ENCODE data around the gene TYMS. TPM values are rescaled to one million over a fixed set of nuclear protein-coding genes. Genes with fewer than 3 reads are reported as not detected.

Gene TYMS
- total RNA-seq, 1 experiment from 2014 or later = 140 TPM

GRCh38 chr18:658001-658946 lies 821 bp downstream of the TYMS start:
- H4K20me1 ChIP-seq (ENCODE audit: control insufficient read depth, insufficient read depth, insufficient read length) = no peaks in the 10 kb centered on the region
- H2BK20ac ChIP-seq (ENCODE audit: low read depth, low read length, poor library complexity, severe bottlenecking) = no peak overlapping the region
- peak overlapping the region; percentile 80 for H3K9ac ChIP-seq (ENCODE audit: extremely low read depth, insufficient read length, low read length)
- WGBS (ENCODE audit: extremely low coverage, insufficient read length, low lambda C conversion rate) = no CpG with 5 or more reads among the region's 72 CpGs
- peak; percentile 92 for DNase-seq
- H2BK120ac ChIP-seq (ENCODE audit: low read depth, low read length, poor library complexity, severe bottlenecking) = no peak overlapping the region
- TF ChIP-seq CTCF (conservative IDR thresholded peaks at IDR 0.05) = 0 out of 3 replicates have a peak, but pooled peaks have one; percentile 6
- no peak overlapping the region for H4K8ac ChIP-seq (replicated peaks; ENCODE audit: insufficient read length, low read depth, low read length)
- H3K27me3 Mint-ChIP-seq (ENCODE audit: low read depth) = peaks cover 1% of the 10 kb centered on the region; the same call in 1 of the 2 replicates
- peak overlapping the region; percentile 49 for H3K27ac ChIP-seq (ENCODE audit: insufficient read length, low read depth, low read length)
- H3K23me2 ChIP-seq (ENCODE audit: insufficient read length, low read depth, low read length, poor library complexity, severe bottlenecking) = peaks cover 8% of the 10 kb centered on the region
- peak overlapping the region; percentile 92 for H3K14ac ChIP-seq (ENCODE audit: insufficient read depth, low read length)
- H2AK5ac ChIP-seq (ENCODE audit: insufficient read length, low read length) = no peak overlapping the region
- no peak overlapping the region for H3T11ph ChIP-seq (ENCODE audit: low read length)
- no peaks in the 10 kb centered on the region; the same call in 1 of the 2 replicates for H3K4me1 ChIP-seq (ENCODE audit: insufficient read depth, low read length)
- H3K9me3 ChIP-seq (ENCODE audit: control insufficient read depth, low read depth, low read length) = no peaks in the 10 kb centered on the region
- no peak overlapping the region for H2AFZ ChIP-seq (ENCODE audit: low read length)
- H3K18ac ChIP-seq (ENCODE audit: insufficient read length, low read depth, low read length) = peak overlapping the region; percentile 88
- H3K56ac ChIP-seq (ENCODE audit: insufficient read length, low read depth, low read length) = no peak overlapping the region
- H3K4me1 Mint-ChIP-seq = peaks cover 35% of the 10 kb centered on the region in 2 experiments
- peak overlapping the region in 2 of 3 experiments; percentile 59 to 93; a peak in 5 of 7 replicates for H3K27ac Mint-ChIP-seq
- H3K4me3 Mint-ChIP-seq = peak overlapping the region; percentile 89 to 90
- H3K4ac ChIP-seq (ENCODE audit: low read depth, low read length) = no peak overlapping the region
- H3K27me3 ChIP-seq (ENCODE audit: insufficient read depth, low read length) = no peaks in the 10 kb centered on the region
- H3K4me2 ChIP-seq (ENCODE audit: insufficient read depth, insufficient read length, low read length) = peak overlapping the region; percentile 92
- H3K36me3 Mint-ChIP-seq (ENCODE audit: insufficient read depth in 1 of 3, low read depth in 3 of 3) = peaks cover 38 to 44% (median 40%) of the 10 kb centered on the region in 3 experiments
- no peak overlapping the region for H3K23ac ChIP-seq (ENCODE audit: insufficient read length, low read depth, low read length)
- H2BK5ac ChIP-seq (ENCODE audit: insufficient read length, low read length) = no peak overlapping the region
- peaks cover 7% of the 10 kb centered on the region for H3K79me1 ChIP-seq (ENCODE audit: insufficient read depth, low read depth, low read length, poor library complexity, severe bottlenecking)
- H4K5ac ChIP-seq (ENCODE audit: insufficient read length, low read depth, low read length) = no peak overlapping the region
- no peak overlapping the region for H4K91ac ChIP-seq (ENCODE audit: insufficient read length, low read depth, low read length)
- H3K79me2 ChIP-seq (ENCODE audit: insufficient read depth, low read length) = no peaks in the 10 kb centered on the region; the same call in 1 of the 2 replicates
- peaks cover 9 to 10% of the 10 kb centered on the region in 2 experiments for H3K9me3 Mint-ChIP-seq
- no peak overlapping the region for H2BK15ac ChIP-seq (ENCODE audit: low read depth, low read length)
- H2BK12ac ChIP-seq (ENCODE audit: insufficient read length, low read depth, low read length) = no peak overlapping the region
